Thymus (tissue), 11 donors: ENCODE results near the gene NHS. TPM values are rescaled to one million over a fixed set of nuclear protein-coding genes. Genes with fewer than 3 reads are reported as not detected.

ENCODE experiments used
- DNase-seq, 9 donors: peaks; one replicate each; pipeline ENCODE4 v3.0.0-alpha.2; 2013; ENCODE audit warnings: low spot score in 9 of 9, low read depth in 6 of 9, missing footprints in 1 of 9
- H3K27ac ChIP-seq, 2 donors: one replicate each; pipeline ENCODE4 v1.5.1; 2013; ENCODE audit warnings: control low read depth in 1 of 2, low read depth in 1 of 2, low read length in 1 of 2, mild to moderate bottlenecking in 1 of 2, moderate library complexity in 1 of 2
- H3K27me3 ChIP-seq, 2 donors: one replicate each; pipeline ENCODE4 v1.5.1; 2013; ENCODE audit warnings: low read length in 1 of 2; ENCODE audit not compliant: control insufficient read depth in 2 of 2, insufficient read depth in 1 of 2
- H3K36me3 ChIP-seq, 2 donors: one replicate each; pipeline ENCODE4 v1.5.1; 2013; ENCODE audit warnings: low read length in 1 of 2, mild to moderate bottlenecking in 1 of 2, moderate library complexity in 1 of 2; ENCODE audit not compliant: control insufficient read depth in 2 of 2, insufficient read depth in 2 of 2
- H3K4me1 ChIP-seq, 2 donors: one replicate each; pipeline ENCODE4 v1.5.1; 2013; ENCODE audit warnings: low read length in 2 of 2; ENCODE audit not compliant: control insufficient read depth in 2 of 2, insufficient read depth in 2 of 2
- H3K4me3 ChIP-seq, 2 donors: one replicate each; pipeline ENCODE4 v1.5.1; 2013; ENCODE audit warnings: low read length in 2 of 2, control low read depth in 1 of 2, mild to moderate bottlenecking in 1 of 2
- H3K9me3 ChIP-seq, 2 donors: one replicate each; pipeline ENCODE4 v1.5.1; 2013; ENCODE audit warnings: low read length in 1 of 2, mild to moderate bottlenecking in 1 of 2; ENCODE audit not compliant: control insufficient read depth in 2 of 2, insufficient read depth in 1 of 2
- WGBS: extraction: QIAGEN DNeasy Blood & Tissue Kit; methylation state at CpG from one replicate; pipeline ENCODE4 v1.1.7; 2013; 5-methylcytosine and 5-hydroxymethylcytosine counted together
- polyA plus RNA-seq: library from polyadenylated mRNA; stranded (reverse); fragments of 200-250 nt; gene quantifications from one replicate; pipeline ENCODE4 v1.2.3, GENCODE V29; 2013
- total RNA-seq: library from RNA; stranded (reverse); fragments of 120-200 nt; gene quantifications from one replicate; pipeline ENCODE4 v1.2.4, GENCODE V29; 2013
- donor health status: healthy.

NHS gene
- total and polyA plus RNA-seq, 2 donors: 1.7 to 2.8 TPM

DNA sequence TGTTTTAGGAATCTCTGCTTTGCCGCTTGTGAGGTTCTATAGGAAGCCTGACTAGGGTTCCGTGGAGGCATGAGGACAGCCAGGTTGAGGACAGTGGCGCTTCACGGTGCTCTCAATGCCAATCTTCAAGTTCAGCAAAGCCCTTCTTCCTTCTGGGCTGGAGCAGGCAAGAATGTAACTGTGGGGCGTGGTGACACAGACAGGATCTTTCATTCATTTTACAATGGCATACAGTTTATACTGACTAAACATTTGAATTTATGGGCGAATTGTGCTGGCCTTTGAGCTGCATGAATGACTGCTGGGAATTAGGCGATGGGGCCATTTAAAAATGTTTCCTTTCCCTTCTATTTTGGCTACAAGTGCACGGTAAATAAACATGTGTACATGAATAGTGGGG lies 2.9 kb upstream of the NHS start:
- DNase-seq: no peak
- no peaks in the 10 kb centered on the region for H3K4me1 ChIP-seq
- no peak overlapping the region for H3K4me3 ChIP-seq
- no peaks in the 10 kb centered on the region for H3K9me3 ChIP-seq
- H3K36me3 ChIP-seq: no peaks in the 10 kb centered on the region
- H3K27ac ChIP-seq: no peak overlapping the region
- peaks cover 20 to 32% of the 10 kb centered on the region in 2 donors for H3K27me3 ChIP-seq
- 95% methylated on average over 8 of the region's 8 CpGs for WGBS

DNA sequence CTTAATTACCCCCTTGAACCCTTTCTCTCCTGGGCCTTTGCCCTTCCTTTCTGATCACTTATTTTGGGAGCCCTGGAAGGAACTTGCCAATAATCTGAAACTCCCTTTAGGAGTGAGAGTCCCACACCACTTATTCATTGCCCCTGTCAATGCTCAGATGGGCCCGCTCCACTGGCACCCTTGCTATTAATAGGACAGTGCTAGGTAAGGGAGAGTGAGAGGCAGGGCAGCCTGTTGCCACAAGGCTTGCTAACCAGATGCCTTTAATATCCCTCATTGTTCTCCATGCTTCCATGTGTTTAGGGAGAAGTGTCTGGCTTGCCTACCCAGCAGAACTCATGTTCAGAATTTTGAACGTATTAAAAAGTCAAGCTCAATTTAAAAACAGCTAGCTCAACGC lies 1.7 kb upstream of the NHS start:
- no peaks in the 10 kb centered on the region for H3K36me3 ChIP-seq
- DNase-seq: no peak
- no peak overlapping the region for H3K27ac ChIP-seq
- H3K27me3 ChIP-seq: peaks cover 25 to 42% of the 10 kb centered on the region in 2 donors
- H3K4me1 ChIP-seq: no peaks in the 10 kb centered on the region
- no peak overlapping the region for H3K4me3 ChIP-seq
- no peaks in the 10 kb centered on the region for H3K9me3 ChIP-seq
- WGBS: 95% methylated on average over 3 of the region's 3 CpGs

DNA sequence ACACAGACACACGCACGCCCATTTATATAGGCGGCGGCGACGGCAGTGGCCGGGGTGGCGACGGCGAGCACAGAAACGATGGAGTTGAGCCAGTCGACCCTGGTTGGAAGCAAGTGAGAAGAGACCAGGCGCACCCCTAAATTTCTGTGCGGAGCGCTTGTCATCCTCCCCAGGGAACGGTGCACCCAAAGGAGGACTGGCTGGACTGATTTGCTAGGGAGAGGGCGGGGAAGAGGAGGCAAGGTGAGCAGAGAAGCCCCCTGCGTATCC lies 302 bp downstream of the NHS start:
- 2% methylated on average over 18 of the region's 18 CpGs for WGBS
- Histone ChIP-seq H3K36me3 (no peaks in the 10 kb centered on the region), H3K27ac (no peak overlapping the region), H3K4me1 (no peaks in the 10 kb centered on the region), H3K4me3 (peak overlapping the region; percentile 6 to 26), H3K9me3 (peaks cover 0 to 4% of the 10 kb centered on the region in 2 donors), H3K27me3 (peaks cover 25 to 47% of the 10 kb centered on the region in 2 donors)
- DNase-seq: no peak

DNA sequence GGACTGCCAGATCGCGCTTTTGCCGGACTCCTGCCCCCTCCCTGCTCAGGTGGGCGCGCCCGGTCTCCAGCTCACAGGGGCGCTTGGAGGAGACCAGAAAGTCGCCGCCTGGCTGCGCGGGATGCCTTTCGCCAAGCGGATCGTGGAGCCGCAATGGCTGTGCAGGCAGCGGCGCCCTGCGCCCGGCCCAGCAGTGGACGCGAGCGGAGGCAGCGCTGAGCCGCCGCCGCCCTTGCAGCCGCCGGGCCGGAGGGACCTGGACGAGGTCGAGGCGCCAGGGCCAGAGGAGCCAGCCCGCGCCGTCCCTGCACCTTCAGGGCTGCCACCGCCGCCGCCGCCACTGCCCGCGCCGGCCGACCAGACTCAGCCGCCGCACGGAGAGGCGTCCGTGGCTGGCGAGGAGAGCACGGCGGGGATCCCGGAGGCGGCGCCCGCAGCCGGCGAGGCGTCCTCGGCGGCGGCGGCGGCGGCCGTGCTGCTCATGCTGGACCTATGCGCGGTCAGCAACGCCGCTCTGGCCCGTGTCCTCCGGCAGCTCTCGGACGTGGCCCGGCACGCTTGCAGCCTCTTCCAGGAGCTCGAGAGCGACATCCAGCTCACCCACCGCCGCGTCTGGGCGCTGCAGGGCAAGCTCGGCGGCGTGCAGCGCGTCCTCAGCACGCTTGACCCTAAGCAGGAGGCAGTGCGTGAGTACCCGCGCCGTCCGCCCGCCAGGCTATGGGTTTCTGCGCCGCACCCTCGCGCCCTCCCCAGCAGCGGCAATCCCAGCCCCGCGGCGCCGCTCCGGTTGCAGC lies 834 bp downstream of the NHS start:
- Histone ChIP-seq H3K9me3 (peaks cover 0 to 4% of the 10 kb centered on the region in 2 donors), H3K4me3 (peak overlapping the region; percentile 12 to 26), H3K27ac (peak overlapping the region in 1 of 2 donors; percentile 52), H3K4me1 (no peaks in the 10 kb centered on the region), H3K27me3 (peaks cover 25 to 47% of the 10 kb centered on the region in 2 donors), H3K36me3 (no peaks in the 10 kb centered on the region)
- 2% methylated on average over 93 of the region's 103 CpGs for WGBS
- no peak for DNase-seq

DNA sequence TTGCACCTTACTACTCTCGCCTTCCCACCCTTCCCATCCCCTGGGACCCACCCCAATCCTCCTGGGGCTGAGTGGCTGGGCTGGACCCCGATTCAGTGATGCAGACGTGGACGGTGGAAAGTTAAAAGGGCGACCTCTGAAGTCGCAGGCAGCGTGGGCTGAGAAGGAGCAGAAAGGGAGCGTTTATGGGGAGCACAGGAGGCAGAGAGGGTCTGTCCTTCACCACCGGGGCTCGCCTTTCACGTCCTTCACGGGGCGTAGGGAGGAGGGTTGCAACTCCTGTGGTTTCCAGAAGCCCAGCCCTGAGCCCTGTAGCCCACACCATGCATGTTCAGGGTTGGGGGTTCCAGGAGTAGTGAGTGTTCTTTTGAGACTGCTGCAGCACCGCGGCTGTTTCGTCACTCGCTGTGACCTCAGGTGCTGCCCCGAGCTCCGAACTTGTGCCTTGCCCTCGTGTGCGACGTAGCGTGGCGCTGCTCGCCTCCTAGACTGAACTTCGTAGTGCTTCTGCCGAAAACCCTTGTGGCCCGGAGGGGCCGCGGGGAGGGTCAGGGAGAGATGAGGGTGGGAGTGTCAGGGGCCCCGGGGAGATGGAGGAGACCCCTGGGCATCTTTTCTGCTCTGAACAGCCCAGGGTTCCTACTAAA lies 1.6 kb downstream of the NHS start:
- Histone ChIP-seq H3K27me3 (peaks cover 25 to 47% of the 10 kb centered on the region in 2 donors), H3K4me1 (no peaks in the 10 kb centered on the region), H3K9me3 (peaks cover 0 to 4% of the 10 kb centered on the region in 2 donors), H3K27ac (no peak overlapping the region), H3K36me3 (no peaks in the 10 kb centered on the region), H3K4me3 (peak overlapping the region; percentile 10 to 21)
- WGBS: 3% methylated on average over 31 of the region's 31 CpGs
- no peak for DNase-seq

DNA sequence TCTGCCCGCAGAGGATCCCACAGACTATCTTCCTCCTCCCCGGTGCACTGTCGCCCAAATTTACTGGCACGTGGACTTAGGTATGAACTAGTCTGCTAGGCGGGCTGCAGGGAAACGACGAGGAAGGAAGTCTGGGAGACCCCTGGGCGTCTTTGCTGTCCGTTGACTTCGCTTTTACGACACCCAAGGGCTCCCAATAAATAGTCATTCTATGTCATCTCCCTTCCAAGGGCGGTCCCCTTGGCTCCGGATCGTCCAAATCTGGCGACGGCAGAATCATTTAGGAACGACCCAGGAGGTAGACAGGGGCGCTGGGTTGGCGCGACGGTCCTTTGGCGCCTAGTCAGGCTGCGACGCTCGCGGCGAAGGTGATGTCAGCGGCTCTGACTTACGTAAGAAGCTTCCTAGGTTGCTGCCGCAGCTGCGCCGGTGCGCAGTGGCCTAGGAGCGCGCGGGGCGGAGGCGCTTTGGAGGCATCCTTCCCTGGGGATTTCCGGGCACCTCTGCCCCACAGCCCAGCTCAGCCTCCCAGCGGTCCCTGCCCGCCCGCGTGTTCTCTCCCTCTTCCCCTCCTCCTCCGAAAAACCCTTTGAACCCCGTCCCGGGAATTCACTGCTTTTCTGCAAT lies 2.2 kb downstream of the NHS start:
- no peak for DNase-seq
- Histone ChIP-seq H3K9me3 (peaks cover 0 to 4% of the 10 kb centered on the region in 2 donors), H3K27me3 (peaks cover 25 to 47% of the 10 kb centered on the region in 2 donors), H3K36me3 (no peaks in the 10 kb centered on the region), H3K4me3 (peak overlapping the region; percentile 10 to 21), H3K27ac (peak overlapping the region in 1 of 2 donors; percentile 31), H3K4me1 (no peaks in the 10 kb centered on the region)
- 3% methylated on average over 46 of the region's 46 CpGs for WGBS

DNA sequence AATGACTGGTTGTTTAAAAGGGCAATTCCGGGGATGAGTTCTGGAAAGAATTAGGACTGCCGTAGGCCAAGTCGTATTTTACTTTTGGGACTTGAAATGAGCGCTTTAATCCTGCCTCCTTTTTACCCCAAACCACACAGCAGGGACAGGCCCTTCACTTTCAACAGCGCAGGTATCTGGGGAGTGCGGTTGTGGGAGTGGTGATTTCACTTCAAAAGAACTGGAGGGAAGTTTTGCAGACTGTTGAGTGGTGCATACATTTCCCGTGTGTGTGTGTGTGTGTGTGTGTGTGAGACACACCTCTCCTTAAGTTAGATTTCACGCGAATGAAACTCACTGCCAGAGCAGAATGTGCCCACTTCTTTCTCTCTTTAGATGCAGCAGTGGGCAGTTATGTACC lies 2.8 kb downstream of the NHS start:
- H3K4me1 ChIP-seq: no peaks in the 10 kb centered on the region
- peaks cover 0 to 4% of the 10 kb centered on the region in 2 donors for H3K9me3 ChIP-seq
- peak in 1 of 9 donors; percentile 26 for DNase-seq
- WGBS: 13% methylated on average over 9 of the region's 9 CpGs
- H3K4me3 ChIP-seq: peak overlapping the region in 1 of 2 donors; percentile 10
- no peak overlapping the region for H3K27ac ChIP-seq
- H3K27me3 ChIP-seq: peaks cover 25 to 45% of the 10 kb centered on the region in 2 donors
- H3K36me3 ChIP-seq: no peaks in the 10 kb centered on the region

DNA sequence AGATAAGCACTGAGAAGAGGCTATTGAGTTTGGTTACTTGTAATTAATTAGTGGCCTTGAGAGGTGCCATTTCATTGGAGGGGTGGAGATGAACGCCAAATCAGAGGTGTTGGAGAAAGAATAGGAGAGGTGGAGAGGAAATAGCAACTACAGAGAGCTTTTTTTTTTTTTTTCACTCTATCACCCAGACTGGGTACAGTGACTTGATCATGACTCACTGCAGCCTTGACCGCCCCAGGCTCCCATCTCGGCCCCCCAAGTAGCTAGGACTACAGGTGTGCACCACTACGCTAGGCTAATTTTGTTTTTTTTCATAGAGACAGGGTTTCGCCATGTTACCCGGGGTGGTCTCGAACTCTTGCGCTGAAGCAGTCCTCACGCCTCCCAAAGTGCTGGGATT lies 5.2 kb downstream of the NHS start:
- WGBS: 97% methylated on average over 9 of the region's 9 CpGs

DNA sequence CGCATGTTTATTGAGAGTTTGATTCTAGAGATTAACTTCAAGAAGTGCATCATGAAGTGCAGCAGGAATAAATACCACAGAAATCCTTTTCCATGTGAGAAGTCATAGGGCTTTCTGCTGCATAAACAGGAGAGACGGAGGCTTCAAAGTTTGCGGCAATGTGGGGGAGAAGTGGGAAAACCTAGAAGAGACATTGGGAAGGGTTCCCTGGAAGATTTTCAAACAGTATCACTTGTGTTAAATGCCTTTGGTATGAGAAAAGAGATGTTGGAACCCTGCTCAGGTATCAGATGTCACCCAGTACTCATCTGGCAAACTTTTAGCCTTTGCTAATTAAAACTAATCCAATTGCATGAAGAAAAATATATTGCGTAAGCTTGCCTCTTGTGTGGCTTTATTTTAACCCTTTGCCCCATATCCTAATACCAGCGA lies 15.4 kb downstream of the NHS start:
- H3K27me3 ChIP-seq: no peaks in the 10 kb centered on the region
- H3K4me3 ChIP-seq: no peak overlapping the region
- H3K4me1 ChIP-seq: no peaks in the 10 kb centered on the region
- no peaks in the 10 kb centered on the region for H3K36me3 ChIP-seq
- WGBS: 95% methylated on average over 5 of the region's 5 CpGs
- no peak for DNase-seq
- no peaks in the 10 kb centered on the region for H3K9me3 ChIP-seq
- H3K27ac ChIP-seq: no peak overlapping the region

More for the DNA sequence above, 5.2 kb downstream of the NHS start:
- no peaks in the 10 kb centered on the region for H3K36me3 ChIP-seq
- no peak overlapping the region for H3K27ac ChIP-seq
- peaks cover 0 to 4% of the 10 kb centered on the region in 2 donors for H3K9me3 ChIP-seq
- peaks cover 19 to 30% of the 10 kb centered on the region in 2 donors for H3K27me3 ChIP-seq
- H3K4me1 ChIP-seq: no peaks in the 10 kb centered on the region
- H3K4me3 ChIP-seq: no peak overlapping the region
- no peak for DNase-seq
